Peyer's patch (tissue), 4 donors: ENCODE data around the gene KCNK5.

Source experiments
- POLR2A ChIP-seq, 2 donors: fragments of 450-650 bp; IDR thresholded peaks; one replicate each; pipeline ENCODE4 v1.5.1; 2017; ENCODE audit warnings: antibody characterized with exemption in 2 of 2, mild to moderate bottlenecking in 2 of 2, moderate library complexity in 2 of 2
- TF ChIP-seq, protein P1 (sequence below), 6 experiments: fragments of 450-650 bp in 4 of 6; fragments of 200-600 bp in 2 of 6; sonication (generic) in 1 of 6; IDR thresholded peaks; one replicate each; pipeline ENCODE4 v1.5.1; 2017 to 2019; ENCODE audit warnings: antibody characterized with exemption in 6 of 6, mild to moderate bottlenecking in 3 of 6, moderate library complexity in 1 of 6

- TF ChIP-seq, protein P1, sequence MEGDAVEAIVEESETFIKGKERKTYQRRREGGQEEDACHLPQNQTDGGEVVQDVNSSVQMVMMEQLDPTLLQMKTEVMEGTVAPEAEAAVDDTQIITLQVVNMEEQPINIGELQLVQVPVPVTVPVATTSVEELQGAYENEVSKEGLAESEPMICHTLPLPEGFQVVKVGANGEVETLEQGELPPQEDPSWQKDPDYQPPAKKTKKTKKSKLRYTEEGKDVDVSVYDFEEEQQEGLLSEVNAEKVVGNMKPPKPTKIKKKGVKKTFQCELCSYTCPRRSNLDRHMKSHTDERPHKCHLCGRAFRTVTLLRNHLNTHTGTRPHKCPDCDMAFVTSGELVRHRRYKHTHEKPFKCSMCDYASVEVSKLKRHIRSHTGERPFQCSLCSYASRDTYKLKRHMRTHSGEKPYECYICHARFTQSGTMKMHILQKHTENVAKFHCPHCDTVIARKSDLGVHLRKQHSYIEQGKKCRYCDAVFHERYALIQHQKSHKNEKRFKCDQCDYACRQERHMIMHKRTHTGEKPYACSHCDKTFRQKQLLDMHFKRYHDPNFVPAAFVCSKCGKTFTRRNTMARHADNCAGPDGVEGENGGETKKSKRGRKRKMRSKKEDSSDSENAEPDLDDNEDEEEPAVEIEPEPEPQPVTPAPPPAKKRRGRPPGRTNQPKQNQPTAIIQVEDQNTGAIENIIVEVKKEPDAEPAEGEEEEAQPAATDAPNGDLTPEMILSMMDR (IDR thresholded peaks at IDR 0.05), result no peak
- no peak for TF ChIP-seq POLR2A (IDR thresholded peaks at IDR 0.05)
These were observed 74.6 kb downstream of the KCNK5 start for GRCh38 chr6:39154705-39155104.
